NOMO-1 (cell line): ENCODE measurements around the gene LARP4B.

Experiments used
- DNase-seq, 2 experiments: peaks; one replicate each; lab custom pipeline; 2025; ENCODE audit not compliant: unreplicated experiment in 2 of 2; lab: John Stamatoyannopoulos, UW

LARP4B gene

DNA sequence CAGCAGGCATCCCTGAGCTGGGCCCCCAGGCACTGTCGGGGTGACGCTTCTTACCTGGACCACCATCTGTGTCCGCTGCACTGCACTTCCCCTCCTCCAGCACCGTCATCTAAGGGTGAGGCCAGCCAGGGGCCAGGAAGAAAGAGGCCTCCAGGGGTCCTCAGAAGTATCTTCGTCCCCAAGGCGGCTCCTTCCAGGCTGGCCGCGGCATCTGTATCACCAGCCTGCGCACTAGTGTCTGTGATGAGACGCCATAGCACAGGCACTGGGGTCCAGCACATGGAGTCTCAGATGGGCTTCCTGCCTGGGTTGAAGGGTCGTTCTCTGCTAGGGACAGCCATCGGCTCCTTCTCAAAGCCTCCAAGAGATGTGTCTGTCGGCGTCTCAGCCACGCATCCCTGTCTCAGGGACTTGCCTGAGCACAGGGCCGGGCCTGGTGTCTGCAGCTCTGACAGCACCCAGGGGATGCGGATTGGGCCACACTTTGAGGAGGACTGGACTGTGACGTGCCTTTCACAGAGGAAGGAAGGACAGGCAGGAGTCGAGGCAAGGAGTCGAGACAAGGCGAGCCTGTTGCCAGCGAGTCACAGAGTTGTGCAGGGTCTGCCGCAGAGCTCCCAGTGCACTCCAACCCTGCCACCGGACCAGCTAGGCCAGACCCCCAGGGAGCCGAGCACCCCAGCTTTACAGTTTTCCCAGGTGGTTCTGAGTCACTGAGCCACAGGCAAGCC is 140.5 kb downstream of the LARP4B start:
- no peak for DNase-seq

DNA sequence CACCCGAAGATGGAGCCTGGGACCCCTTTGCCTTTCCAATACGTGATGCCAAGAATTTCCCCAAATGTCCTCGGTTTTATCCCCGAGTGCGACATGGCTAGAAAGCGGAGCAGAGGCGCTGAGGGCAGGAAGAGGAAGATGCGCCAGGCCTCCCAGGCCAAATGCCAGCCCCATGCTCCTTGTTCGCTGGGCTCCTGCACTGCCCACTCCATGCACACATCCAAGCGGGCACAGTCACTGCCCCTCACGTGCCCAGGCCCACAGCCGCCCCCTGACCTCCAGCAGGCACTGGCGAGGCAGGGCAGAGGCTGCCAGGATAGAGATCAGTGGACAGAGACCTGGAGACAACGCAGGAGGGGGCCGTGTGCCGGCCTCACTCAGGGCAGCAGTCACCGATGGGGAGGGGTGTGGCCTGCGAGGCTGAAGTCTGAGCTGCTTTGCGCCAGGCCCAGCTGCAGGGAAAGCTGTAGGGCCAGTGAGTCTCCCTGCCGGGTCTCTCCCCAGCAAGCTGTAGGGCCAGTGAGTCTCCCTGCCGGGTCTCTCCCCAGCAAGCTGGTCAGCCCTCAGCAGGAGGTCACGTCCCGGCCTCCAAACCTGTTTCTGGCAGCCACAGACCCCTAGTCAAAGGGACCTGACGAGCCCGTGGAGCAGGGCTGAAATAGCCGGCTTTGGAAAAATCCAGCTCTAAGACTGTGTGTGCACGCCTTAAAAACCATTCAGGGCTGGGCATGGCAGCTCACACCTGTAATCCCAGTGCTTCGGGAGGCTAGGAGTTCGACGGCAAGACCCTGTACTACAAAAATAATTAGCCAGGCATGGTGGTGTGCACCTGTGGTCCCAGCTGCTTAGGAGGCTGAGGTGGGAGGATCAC is 141.4 kb downstream of the LARP4B start:
- DNase-seq = no peak

DNA sequence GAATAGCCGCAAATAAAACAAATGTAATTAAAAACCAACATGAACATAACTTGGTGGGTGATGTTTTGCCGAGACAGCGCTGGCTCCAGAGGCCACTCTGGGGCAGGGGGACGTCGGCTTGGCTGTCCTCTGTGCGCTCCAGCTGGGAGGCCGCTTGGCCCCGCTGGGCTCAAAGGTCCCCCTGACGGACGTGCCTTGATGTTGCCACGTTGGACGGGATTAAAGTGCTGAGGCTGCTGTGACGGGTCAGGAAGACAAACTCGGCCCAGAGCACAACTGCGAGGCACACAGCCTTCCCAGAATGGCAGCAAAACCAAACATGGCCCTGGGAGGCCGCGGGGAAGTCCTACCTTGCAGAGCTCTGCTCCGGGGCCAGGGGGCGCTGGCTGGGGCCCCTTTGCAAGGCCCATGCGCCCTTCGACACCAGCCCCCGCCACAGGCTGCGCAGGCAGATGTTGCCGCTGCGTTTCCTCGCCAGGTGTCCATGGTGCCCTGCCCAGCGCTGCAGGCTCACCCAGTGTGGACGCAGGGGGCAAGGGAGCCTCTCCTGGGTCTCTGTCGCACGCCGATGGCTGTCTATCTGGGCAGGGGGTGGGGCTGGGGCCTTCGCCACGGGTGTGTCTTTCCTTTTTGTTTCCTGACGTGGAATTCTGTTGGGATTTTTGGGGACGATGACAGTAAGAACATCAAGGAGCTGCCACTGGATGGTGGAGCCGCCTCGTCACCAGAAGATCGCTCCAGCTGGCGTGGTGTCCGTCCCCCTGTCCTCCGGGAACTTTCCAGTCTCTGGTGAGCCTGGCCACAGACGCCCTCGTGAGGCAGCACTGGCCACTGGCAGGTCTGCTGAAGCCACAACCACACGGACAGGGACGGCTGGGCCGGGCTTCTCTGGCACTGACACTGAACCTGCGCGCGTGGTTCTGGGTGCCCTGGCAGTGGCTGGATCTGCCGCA is 142.4 kb downstream of the LARP4B start:
- DNase-seq = no peak

DNA sequence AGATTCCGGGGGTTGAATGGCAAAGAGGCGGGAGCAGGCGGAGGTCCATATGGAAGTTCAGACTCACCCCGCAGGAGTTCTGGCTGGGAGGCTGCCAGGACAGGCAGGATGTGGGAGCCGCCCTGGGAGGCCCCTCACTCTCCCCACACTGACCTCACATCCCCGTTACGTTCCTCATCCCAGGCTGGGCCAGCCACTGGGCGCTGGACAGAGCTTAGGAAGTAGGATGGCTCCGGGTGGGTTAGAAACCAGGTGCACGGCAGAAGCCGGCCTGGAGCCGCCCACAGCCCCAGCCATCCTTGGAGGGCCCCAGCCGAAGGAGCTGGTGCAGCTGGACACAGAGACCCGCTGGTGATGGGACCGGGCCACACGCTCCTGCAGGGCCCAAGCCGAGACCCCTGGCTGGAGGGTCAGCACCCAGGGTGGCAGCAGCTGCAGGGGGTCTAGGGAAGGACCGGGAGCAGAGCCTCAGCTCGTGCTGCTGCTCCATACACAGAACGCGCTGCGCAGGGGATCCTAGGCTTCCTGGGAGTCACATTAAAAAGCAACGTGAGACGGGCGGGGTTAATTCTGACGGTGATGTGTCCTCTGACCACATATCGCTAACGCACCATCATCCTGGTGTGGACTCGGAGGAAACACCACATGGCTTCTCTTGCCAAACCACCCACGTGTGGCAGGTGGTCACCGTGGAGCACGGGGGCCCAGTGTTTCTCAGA is 143.4 kb downstream of the LARP4B start:
- no peak for DNase-seq

DNA sequence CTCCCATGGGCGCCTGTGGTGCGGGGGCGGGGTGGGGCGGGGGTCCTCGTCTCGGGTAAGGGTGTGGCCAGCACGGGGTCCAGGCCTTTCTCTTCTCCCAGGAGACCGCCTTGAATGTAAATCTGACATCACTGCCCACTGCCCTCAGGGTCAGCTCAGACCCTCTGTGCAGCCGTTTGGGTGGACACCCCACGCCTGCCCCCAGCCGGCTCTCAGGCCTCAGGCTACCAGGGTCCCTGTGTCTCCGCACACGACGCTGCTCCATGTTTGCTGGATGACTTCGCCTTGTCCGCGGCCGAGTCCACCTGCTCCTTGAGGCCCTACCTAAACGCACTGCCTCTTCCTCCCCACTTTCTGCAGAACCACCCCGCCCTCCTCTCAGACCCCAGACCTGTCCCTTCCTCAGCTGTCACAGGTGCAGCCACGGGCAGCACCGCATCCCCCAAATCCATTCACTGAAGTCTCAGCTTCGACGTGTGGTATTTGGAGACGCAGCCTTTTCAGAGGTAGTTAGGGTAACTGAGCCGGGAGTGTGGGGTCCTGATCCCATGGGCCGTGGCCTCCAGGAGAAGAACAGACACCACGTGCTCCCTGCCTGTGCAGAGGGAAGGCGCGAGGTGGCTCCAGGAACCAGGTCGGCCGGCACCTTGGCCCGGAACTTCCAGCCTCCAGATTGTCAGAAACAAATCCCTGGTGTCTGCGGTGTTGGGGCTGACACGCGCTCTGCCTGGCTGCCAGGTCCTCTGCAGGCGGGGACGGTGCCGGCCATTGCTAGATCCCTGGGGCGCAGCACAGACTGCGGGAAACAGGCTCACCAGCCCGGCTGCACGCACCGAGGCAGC is 144.7 kb downstream of the LARP4B start:
- DNase-seq = no peak

DNA sequence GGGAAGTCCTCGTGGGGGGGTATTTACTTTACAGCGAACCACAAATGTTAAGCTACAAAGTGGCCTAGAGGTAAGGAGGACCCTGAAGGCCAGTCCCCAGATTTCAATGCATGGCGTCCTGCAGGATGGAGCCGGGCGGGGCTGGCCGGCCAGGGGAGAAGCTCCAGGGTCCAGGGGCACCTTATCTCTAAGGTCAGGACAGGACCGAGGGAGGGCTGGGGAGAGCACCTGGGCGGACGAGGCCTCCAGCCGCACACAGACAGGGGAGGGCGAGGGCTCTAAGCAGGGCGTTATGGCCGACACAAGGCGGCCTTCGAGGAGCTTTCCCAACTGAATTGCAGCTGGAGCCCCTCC is 145.7 kb downstream of the LARP4B start:
- no peak for DNase-seq

DNA sequence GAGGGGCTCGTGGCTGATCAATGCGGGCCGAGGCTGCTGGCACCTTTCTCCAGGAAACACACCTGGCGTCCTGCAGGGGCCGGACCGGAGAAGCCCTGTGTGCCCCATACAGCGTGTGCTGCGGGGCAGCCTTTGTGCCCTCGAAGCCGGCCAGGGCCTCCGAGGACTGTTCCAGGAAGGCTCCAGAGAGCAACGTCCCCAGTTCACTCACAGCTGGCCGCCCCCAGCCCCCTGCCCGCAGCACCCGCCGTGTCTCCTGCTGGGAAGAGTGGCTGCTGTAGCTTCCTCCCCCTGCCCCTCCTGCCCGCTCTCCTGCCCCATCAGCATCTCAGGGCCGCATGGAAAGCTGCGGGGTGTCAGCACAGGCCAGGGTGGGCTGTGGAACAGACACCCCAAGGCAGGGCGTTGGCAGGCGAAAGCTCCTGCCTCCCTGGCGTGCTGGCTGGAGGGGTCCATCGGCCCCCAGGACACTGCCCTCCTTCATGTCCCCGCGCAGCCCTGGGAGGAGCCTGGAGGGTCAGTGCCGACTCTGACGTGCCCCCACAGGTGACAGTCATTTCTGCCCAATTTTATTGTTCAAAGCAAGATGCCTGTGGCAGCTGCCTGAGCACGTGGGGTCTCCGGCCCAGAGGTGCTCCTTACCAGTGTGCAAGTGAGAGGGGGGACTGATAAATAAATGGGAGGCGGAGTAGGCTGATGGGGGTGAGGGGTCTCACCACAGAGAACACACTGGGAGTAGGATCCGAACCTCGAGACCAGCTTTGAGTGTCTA is 146.2 kb downstream of the LARP4B start:
- no peak for DNase-seq

DNA sequence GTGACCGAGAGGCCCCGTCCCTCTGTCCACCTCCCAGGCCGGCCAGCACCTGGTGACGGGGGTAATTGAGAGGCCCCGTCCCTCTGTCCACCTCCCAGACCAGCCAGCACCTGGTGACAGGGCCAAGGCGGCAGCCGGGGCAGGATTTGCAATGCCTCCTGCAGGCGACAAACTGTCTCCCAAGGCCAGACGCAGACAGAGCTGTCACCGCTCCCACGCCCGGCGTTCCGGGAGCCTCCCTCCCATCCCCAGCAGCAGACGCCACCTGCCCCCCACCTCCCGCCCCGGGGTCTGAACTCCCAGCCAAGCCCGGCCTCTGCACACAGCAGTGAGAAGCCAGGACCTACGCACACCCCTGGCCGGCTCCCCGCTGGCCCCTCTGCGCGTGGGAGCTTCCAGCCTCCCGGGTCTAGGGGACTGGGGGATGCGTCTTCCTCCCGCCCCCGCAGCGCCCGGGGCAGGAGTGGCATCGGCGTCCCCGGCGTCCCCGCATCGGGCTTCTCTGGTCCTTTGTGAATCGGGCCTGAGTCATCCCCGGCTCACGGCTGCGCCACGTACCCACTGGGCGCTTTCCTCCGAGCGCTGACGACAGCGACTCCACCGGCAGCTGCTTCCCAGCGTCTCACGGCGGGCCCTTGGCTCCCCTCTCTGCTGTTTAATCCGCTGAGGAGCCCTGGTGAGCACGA is 147.0 kb downstream of the LARP4B start:
- DNase-seq = no peak

DNA sequence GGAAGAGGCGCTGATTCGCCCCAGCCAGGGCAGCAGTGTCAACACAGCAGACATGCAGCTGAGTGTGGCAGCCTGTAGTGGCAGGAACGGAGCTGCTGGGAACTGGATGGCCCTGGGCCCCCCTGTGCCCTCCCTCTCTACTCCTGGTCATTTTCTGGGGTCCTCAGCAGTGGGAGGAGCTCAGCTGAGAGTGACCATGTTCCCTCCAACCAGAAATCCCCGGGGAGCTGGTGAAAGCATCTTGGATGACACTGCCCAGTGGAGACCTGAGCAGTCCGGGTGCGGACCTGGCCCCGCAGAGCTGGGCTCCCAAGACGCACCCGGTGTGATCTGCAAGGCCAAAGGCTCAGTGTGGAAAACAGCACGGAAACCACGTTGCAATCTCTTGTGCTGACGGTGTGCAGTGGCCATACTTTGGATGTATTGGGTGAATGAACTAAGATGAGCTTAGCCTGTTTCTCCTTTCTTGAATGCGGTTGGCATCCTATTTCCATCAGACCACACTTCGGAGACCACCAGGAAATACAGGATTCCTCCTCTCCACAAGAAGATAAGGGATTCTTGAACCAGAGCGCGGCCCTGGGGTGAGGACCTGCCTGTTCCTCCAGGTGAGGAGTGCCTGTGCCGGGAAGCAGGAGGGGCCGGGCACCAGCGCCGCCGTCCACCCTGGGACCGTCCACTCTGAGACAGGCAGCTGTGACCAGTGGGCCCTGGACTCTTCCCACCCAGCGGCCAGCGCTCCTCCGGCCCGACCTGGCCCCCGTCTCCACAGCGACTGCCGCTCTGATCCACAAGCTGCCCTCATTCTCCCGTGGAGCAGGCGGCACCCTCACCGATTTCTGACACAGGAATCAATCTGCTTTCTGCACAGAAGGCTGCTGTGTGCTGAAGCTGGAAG is 148.5 kb downstream of the LARP4B start:
- DNase-seq = no peak

DNA sequence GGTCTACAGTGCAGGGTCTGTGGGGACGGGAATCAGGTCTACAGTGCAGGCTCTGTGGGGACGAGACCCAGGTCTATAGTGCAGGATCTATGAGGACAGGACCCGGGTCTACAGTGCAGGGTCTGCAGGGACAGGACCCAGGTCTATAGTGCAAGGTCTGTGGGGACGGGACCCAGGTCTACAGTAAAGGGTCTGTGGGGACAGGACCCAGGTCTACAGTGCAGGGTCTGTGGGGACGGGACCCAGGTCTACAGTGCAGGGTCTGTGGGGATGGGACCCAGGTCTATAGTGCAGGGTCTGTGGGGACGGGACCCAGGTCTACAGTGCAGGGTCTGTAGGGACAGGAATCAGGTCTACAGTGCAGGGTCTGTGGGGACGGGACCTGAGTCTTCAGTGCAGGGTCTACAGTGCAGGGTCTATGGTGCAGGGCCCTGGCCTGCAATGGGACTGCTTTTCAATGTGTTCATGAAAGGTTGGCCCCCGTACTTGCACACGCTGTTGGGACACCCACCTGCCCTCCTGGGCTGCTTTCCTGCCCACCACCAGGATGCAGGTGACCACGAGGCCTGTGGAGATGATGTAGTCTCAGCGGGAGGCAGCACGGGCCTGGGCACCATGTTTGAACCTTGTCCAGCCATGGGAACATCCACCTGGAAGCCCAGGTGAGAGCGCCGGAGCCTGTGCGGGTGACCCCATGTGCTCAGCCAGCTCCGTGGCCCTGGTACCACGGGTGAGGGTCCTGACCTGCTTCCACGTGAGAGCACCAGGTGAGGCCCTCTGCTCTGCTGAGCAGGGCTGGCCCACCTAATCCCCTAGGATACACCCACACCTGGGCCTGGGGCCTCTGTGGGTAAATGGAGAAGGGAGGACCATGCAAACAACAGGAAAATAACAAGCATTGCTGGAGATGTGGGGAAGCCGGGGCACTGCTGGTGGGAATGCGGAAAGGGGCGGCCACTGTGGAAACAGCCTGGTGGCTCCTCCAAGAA is 150.7 kb downstream of the LARP4B start:
- no peak for DNase-seq

DNA sequence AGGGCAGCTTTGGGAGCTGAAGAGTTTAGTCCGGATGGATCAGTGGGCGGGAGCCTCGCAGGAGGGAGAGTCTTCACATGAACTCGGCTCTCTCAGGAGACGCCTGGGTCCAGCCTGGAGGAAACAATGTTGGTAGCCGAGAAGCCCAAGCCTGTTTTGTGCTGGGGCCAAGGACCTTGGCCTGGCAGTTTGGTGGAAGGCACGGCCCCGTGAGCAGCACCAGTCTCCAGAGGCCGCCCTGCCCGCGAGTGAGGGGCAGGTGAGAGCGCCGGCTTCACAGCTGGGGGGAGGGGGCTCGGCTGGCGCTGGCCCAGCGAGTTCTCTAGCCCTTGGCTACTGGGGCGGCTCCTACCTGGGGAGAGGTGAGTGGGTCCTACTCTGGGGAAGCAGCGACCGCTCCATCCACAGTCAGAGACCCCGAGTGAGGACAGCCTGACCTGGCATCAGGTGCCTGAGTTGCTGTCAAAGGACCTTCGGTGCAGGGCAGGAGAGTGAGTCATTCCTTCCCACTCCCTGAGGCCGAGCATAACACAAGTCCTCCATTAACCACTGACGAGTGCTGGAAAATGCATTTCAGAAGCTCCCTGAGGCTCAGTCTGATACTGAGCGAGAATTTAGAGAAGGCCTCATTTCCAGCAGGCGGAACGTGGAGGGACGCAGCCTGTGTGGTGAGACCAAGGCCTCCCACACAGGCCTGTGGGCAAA is 152.7 kb downstream of the LARP4B start:
- no peak for DNase-seq

DNA sequence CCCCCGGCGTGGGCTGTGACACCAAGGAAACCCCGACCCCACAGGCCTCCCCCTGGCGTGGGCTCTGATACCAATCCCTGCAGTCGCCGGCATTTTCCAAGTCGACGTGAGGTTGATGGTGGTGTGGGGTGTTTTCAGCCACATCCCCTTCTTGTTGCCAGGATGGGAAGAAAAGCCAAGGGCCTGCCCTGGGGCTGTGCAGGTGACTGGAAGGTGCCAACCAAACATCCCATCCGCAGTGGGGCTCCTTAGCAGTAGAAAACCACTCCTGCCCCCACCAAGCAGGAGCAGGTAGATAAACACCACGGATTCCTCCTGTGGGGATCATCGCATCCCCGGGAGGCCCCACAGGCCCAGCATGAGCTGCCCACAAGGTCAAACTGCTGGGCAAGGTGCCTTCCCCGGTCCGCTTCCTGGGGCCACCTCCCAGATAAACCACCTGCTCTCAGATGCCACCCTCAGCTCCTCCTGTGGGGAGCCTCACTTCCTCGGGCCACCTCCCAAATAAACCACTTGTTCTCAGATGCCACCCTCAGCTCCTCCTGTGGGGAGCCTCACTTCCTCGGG is 153.5 kb downstream of the LARP4B start:
- no peak for DNase-seq

DNA sequence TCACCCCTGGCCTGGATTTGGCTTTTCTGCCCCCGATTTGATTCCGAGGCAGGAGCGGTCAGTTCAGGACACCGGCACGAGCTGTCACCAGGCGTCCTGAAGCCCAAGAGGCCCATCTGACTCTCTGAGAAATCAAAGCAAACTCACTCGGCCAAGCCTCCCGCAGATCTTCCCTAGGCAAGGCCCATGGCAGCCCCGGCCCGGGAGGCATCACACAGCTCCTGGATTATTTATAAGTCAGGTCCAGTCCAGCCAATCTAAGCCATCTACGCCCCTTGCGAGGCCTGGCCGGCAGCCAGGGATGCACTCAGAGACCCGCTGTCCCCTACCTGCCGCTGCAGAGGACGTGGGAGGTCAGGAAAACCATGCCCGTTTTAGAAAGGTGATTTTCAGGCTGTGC is 154.7 kb downstream of the LARP4B start:
- no peak for DNase-seq

DNA sequence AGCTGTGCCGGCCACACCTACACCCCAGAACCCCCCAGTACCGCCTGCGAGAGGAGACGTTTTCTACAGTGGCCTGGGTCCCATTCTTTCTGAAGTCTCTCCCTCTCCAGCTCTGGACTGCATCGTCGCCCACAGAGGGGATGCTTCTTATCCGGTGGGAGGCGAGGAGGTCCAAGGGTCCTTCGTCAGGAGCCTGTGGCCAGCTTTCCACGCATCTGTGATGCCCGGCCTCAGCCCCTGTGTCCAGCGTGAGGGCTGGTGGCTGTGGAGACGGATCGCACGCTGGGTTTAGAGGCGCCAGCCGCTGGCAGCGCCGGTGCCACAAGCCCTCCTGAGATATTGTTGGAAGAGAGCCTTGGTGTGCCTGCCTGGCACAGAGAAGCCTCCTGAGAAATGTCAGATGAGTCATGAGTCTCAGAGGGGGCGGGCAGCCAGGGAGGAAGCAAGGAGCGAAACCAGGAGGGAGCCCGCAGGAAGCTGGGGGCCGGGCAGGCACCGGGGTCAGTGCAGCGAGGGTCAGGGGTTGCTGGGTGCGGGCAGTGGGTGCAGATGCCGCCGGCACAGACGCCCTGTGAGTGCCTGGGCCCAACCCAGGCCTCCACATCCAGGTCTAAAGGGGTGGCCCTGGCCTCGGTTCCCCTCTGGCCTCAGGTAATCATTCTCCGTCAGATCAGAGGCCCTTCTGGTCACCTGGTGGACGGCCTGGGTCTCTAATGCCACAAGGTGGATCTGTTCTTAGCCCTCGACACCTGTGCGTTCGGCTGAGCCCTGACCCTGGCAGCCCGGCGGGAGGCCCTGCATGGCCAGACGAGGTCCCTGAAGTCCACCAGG is 156.0 kb downstream of the LARP4B start:
- DNase-seq = no peak
